Activated B cell treated with CpG ODN at 0.5 μM for 24 hours (primary cell): ENCODE results near the gene CAMTA1. TPM values are rescaled to one million over a fixed set of nuclear protein-coding genes. Genes with fewer than 3 reads are reported as not detected.
"Not testable (repeated sequence)": the region's sequence is repeated elsewhere in the genome, so short reads cannot be mapped to it uniquely, and the experiment has no call there.

Experiments used
- ATAC-seq: fragments of 200-7000 bp; cut with Tn5 transposase; one replicate; pipeline ENCODE4 v1.10.0; 2021; ENCODE audit warnings: low read depth, mild to moderate bottlenecking, moderate library complexity
- CTCF ChIA-PET: fragments of 350-600 bp; sonication (Branson Sonifier 250); formaldehyde crosslinking; loops from one replicate; lab custom pipeline; 2021; ENCODE audit warnings: antibody characterized with exemption; lab: Charles Lee
- POLR2A ChIA-PET: fragments of 350-600 bp; sonication (Branson Sonifier 250); formaldehyde crosslinking; loops from one replicate; lab custom pipeline; 2021; ENCODE audit warnings: antibody characterized with exemption; lab: Charles Lee
- DNase-seq: peaks from one replicate; pipeline ENCODE4 v3.0.0; 2022
- H3K27ac Mint-ChIP-seq: one replicate; pipeline ENCODE4 v1.8.0; 2020; ENCODE audit warnings: mixed read lengths
- H3K27me3 Mint-ChIP-seq: one replicate; pipeline ENCODE4 v1.8.0; 2021; ENCODE audit warnings: mixed read lengths
- H3K36me3 Mint-ChIP-seq: one replicate; pipeline ENCODE4 v1.8.0; 2021; ENCODE audit warnings: low read depth, mixed read lengths
- H3K4me1 Mint-ChIP-seq: one replicate; pipeline ENCODE4 v1.8.0; 2021; ENCODE audit warnings: mixed read lengths
- H3K4me3 Mint-ChIP-seq: one replicate; pipeline ENCODE4 v1.8.0; 2020; ENCODE audit warnings: mild to moderate bottlenecking, mixed read lengths
- H3K9me3 Mint-ChIP-seq: one replicate; pipeline ENCODE4 v1.8.0; 2020; ENCODE audit warnings: mixed read lengths
- intact Hi-C: fragments of 100-400 bp; cut with micrococcal nuclease; formaldehyde crosslinking; loops from one replicate; pipeline ENCODE4 v1.15.1; 2024
- total RNA-seq: library from RNA; stranded (reverse); gene quantifications from 2 replicates; pipeline ENCODE4 v1.2.3, GENCODE V29; 2022
- TF ChIP-seq, protein P1 (sequence below): fragments of 200-600 bp; IDR thresholded peaks from one replicate; pipeline ENCODE4 v1.8.0; 2022; ENCODE audit warnings: antibody characterized with exemption, mild to moderate bottlenecking

CAMTA1 gene
- total RNA-seq, 1 donor from 2014 or later, result 49.8 TPM

DNA sequence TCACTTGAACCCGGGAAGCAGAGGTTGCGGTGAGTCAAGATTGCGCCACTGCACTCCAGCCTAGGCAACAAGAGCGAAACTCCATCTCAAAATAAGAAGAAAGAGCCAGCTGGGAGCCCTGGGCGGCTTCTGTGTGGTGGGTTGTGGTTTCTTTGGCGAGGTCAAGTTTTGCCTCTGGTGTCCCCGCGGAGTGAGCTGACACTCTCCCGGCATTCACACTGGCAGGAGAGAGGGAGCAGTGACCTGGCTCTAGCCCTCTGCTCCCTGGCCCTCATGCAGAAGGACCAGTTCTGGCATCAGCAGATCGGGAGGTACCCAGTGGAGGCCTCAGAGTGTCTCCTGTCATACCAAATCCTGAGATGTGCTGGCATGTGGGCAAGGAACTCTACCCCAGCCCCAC lies 904.8 kb downstream of the CAMTA1 start:
- TF ChIP-seq, protein P1, sequence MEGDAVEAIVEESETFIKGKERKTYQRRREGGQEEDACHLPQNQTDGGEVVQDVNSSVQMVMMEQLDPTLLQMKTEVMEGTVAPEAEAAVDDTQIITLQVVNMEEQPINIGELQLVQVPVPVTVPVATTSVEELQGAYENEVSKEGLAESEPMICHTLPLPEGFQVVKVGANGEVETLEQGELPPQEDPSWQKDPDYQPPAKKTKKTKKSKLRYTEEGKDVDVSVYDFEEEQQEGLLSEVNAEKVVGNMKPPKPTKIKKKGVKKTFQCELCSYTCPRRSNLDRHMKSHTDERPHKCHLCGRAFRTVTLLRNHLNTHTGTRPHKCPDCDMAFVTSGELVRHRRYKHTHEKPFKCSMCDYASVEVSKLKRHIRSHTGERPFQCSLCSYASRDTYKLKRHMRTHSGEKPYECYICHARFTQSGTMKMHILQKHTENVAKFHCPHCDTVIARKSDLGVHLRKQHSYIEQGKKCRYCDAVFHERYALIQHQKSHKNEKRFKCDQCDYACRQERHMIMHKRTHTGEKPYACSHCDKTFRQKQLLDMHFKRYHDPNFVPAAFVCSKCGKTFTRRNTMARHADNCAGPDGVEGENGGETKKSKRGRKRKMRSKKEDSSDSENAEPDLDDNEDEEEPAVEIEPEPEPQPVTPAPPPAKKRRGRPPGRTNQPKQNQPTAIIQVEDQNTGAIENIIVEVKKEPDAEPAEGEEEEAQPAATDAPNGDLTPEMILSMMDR, result no peak
- intact Hi-C loops, result no loop called here
- Mint-ChIP-seq H3K36me3 (no peaks in the 10 kb centered on the region), H3K4me3 (no peak overlapping the region), H3K27ac (no peak overlapping the region), H3K4me1 (no peaks in the 10 kb centered on the region), H3K27me3 (peaks cover 40% of the 10 kb centered on the region), H3K9me3 (peaks cover 11% of the 10 kb centered on the region)
- no peak for ATAC-seq
- ChIA-PET POLR2A (no interaction called here), CTCF (no interaction called here)
- no peak for DNase-seq

DNA sequence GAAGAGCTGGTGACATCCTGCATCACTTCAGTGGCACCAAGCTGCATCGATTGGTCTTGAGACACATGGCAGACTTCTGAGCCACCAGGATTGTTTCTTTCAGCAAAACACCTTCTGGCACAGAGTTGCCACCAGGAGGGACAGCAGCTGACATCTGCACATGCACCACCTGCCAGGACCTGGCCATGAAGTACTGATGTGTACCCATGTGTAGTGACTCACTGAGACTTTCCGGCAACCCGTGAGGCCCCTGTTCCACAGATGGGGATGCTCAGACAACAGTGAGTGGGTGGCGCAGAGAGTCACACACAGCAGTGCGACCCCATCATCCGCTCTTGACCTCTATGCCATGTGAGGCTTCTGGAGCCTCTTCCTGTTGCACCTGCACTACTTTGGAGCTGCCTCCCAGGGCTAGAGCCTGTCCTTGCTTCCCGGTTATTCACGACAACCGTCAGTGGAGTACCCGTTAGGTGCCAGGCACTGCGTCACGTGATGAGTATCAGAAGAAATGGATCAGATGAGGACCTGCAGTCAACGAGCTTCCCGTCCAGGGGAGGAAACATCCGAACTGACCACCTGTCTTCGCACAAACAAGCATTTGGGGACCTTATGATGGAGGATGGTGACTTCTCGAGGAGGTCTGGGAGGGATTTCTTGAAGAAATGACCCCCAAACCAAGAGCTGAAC lies 905.4 kb downstream of the CAMTA1 start:
- H3K27me3 Mint-ChIP-seq, result peaks cover 38% of the 10 kb centered on the region
- POLR2A ChIA-PET, result no interaction called here
- no peaks in the 10 kb centered on the region for H3K4me1 Mint-ChIP-seq
- no peak overlapping the region for H3K27ac Mint-ChIP-seq
- H3K9me3 Mint-ChIP-seq, result peaks cover 11% of the 10 kb centered on the region
- intact Hi-C loops, result no loop called here
- DNase-seq, result no peak
- no peak for ATAC-seq
- H3K36me3 Mint-ChIP-seq, result no peaks in the 10 kb centered on the region
- TF ChIP-seq, protein P1, result no peak
- H3K4me3 Mint-ChIP-seq, result no peak overlapping the region
- CTCF ChIA-PET, result no interaction called here

DNA sequence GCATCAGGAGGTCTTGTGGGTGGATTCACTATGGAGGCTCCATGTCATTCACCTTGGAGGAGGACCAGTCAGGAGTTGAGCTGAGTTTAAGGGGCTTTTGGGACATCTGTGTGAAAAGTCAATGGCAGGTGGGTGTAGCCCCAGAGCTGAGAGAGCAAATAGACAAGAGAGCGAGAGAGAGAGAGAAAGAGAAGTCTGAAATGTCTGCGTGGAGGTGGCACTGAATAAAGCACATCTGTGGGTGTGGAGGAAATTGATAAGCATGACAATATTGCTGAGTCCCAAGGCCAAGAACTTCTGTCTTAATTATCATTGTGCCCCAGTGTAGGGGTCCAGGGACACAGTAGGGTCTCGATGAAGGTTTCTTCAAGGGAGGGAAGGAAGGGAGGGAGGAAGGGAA lies 906.3 kb downstream of the CAMTA1 start:
- DNase-seq, result no peak
- no peak for ATAC-seq
- TF ChIP-seq, protein P1, result no peak
- no peaks in the 10 kb centered on the region for H3K4me1 Mint-ChIP-seq
- POLR2A ChIA-PET, result no interaction called here
- H3K27ac Mint-ChIP-seq, result no peak overlapping the region
- peaks cover 32% of the 10 kb centered on the region for H3K27me3 Mint-ChIP-seq
- no peak overlapping the region for H3K4me3 Mint-ChIP-seq
- peaks cover 11% of the 10 kb centered on the region for H3K9me3 Mint-ChIP-seq
- intact Hi-C loops, result no loop called here
- H3K36me3 Mint-ChIP-seq, result no peaks in the 10 kb centered on the region
- CTCF ChIA-PET, result interaction anchor here (0.8 kb wide), 1 partner anchor 61 kb away, joined by 3 read pairs; no protein-coding TSS in a partner anchor

DNA sequence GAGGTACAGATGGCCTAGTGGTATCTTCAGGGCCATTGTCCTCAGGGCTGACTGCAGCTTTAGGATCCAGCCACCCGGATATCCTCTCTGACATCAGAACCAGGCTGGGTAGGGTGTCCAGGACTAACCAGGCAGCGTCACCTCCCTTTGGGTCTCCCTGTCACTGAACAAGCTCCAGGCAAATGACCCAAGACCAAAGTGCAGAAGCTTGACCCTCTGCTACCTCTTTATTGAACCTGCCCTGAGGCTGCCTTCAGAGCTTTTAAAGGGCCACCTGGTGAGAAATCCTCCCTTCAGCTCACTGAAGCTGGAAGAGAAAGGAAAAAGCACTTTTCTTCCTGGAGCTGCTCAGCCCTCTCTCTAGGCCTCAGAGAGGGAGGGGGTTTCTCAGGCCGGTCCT lies 906.8 kb downstream of the CAMTA1 start:
- Mint-ChIP-seq H3K4me3 (no peak overlapping the region), H3K36me3 (no peaks in the 10 kb centered on the region), H3K9me3 (peaks cover 11% of the 10 kb centered on the region), H3K27ac (no peak overlapping the region), H3K27me3 (peaks cover 32% of the 10 kb centered on the region), H3K4me1 (no peaks in the 10 kb centered on the region)
- intact Hi-C loops, result no loop called here
- ChIA-PET CTCF (interaction anchor here (0.8 kb wide), 1 partner anchor 61 kb away, joined by 3 read pairs; no protein-coding TSS in a partner anchor), POLR2A (no interaction called here)
- ATAC-seq (no peak), DNase-seq (no peak)
- TF ChIP-seq, protein P1, result no peak

DNA sequence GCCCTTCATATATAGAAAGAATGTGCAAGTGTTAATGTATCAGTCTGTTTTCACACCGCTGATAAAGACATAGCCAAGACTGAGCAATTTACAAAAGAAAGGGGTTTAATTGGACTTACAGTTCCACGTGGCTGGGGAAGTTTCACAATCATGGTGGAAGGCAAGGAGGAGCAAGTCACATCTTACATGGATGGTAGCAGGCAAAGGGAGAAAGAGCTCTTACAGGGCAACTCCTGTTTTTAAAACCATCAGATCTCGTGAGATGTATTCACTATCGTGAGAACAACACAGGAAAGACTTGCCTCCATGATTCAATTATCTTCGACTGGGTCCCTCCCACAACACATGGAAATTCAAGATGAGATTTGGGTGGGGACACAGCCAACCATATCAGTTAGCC lies 907.8 kb downstream of the CAMTA1 start:
- Mint-ChIP-seq H3K9me3 (peaks cover 11% of the 10 kb centered on the region), H3K27me3 (peaks cover 32% of the 10 kb centered on the region)
- H3K4me1 Mint-ChIP-seq, H3K27ac Mint-ChIP-seq, H3K36me3 Mint-ChIP-seq, H3K4me3 Mint-ChIP-seq, DNase-seq, CTCF ChIA-PET, intact Hi-C loops, POLR2A ChIA-PET, ATAC-seq: not testable (repeated sequence)
